Left kidney (tissue), 2 donors: ENCODE measurements around the gene KLK4. TPM values are rescaled to one million over a fixed set of nuclear protein-coding genes. Genes with fewer than 3 reads are reported as not detected.
"Not testable (repeated sequence)": the region's sequence is repeated elsewhere in the genome, so short reads cannot be mapped to it uniquely, and the experiment has no call there.

Experiments used
- DNase-seq: peaks from one replicate; pipeline ENCODE4 v3.0.0-alpha.2; 2013
- polyA plus RNA-seq: library from polyadenylated mRNA; unstranded; fragments of 120-200 nt; gene quantifications from one replicate; pipeline ENCODE4 v1.2.1, GENCODE V29; 2013; ENCODE audit not compliant: insufficient read length

Gene KLK4
- polyA plus RNA-seq, 1 donor: not detected

- no peak for DNase-seq
These were observed 1.8 kb upstream of the KLK4 start for GRCh38 chr19:50912727-50913716.

DNA sequence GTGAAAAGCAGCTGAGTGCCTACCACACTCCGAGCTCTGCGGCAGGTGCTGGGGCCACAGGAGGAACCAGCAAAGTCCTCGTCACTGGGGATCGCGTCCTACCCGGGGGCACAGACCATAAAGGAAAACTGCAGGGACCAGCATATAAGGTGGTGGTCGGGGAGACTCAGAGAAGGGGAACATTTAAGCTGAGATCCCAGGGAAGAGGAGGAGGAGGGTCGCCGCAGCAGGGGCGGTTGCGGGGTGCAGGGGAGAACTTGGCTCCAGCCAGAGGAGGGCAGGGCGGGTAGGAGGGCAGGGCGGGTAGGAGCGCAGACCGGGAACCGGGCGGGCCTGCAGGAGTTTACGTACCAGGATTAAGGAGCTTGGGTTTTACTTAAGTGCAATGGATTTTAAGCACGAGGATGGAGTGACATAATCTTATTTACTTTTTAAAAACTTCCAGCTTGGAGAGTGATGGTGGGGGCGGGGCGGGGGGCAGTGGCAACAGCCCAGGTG, 956 bp upstream of the KLK4 start:
- DNase-seq: no peak

DNA sequence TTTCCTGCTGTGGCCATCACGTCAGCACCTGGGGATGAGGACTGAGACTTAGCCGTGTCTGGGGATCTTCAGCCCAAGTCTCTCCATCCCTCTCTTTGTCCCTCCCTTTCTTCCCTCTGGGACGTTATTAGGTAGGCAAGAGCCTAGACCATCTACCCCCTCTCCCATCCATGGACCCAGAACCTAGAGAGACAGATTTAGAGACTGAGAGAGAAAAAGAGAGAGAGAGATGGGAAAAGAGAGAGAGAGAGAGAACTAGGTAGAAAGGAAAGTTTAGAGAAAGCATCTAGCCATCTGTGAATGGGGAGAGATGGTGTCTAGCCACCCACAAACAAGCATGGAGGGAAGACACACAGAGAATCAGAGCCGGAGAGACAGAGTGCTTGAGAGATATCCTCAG, 473 bp downstream of the KLK4 start:
- no peak for DNase-seq

- peak; percentile 49 for DNase-seq
These were observed 1.7 kb downstream of the KLK4 start for GRCh38 chr19:50909240-50910070.

- DNase-seq: no peak
These were observed 2.9 kb downstream of the KLK4 start for GRCh38 chr19:50908336-50908735.

GRCh38 chr19:50906217-50906616, 5.0 kb downstream of the KLK4 start:
- no peak for DNase-seq

DNA sequence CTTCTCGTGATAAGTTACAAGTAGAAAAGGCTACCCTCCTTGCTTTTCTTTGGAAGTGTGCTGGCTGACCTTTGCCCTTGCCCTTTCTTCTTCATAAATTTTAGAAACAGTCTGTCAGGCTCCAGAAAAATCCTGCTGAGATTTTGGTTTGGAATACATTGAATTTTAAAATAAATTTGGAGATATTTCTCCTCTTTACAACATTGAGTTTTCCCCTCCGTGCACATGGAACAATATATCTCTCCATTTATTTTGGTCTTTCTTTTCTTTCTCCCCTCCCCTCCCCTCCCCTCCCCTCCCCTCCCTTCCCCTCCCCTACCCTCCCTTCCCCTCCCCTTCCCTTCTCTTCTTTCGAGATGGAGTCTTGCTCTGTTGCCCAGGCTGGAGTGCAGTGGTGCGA, 8.6 kb downstream of the KLK4 start:
- DNase-seq: no peak

- no peak for DNase-seq
These were observed 11.6 kb downstream of the KLK4 start for GRCh38 chr19:50899569-50899968.

GRCh38 chr19:50898018-50898417, 13.2 kb downstream of the KLK4 start:
- no peak for DNase-seq

- no peak for DNase-seq
These were observed 13.6 kb downstream of the KLK4 start for GRCh38 chr19:50897612-50898011.

DNA sequence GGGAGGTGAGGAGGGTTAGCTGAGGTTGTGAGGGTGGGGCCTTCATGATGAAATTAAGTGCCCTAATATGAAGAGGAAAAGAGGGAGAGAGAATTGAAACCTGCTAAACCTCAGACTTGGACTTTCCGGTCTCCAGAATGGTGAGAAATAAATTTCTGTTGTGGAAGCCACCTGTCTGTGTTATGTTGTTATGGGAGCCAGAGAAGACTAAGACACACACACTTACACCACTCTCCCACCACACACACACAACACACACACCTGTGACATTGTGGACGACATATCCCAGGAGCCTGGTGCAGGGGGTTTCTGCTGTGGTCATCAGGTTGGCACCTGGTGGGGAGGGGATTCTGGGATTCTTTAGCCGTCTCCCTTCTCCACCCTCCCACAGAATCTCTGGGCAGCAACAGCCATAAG, 14.0 kb downstream of the KLK4 start:
- no peak for DNase-seq

DNA sequence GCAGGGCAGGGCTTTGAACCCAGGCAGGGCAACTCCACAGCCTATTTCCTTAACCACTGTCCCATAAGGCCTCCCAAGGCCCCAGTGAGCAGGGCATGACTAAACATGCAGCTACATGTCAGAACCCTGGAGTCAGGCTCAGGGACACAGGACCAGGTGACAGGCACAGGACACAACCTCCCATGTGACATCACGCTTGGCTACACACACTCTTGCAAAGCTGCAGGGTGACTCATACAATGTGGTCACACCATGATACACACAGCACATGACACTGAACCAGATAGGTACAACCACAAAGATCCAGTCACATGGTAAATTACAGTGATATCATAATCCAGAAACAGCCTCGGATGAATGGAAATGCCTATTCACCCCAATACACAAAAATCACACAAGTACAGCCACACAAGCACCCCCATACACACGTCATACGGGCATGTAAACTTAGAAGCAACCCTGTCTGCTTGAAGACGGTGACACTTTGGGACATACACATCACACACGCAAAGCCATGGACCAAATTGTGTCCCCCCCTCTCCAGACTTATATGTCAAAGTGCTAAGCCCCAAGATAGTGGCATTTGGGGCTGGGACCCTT, 14.5 kb downstream of the KLK4 start:
- DNase-seq: peak; percentile 55

GRCh38 chr19:50896089-50896590, 15.1 kb downstream of the KLK4 start:
- DNase-seq: not testable (repeated sequence)

GRCh38 chr19:50894478-50895356, 16.5 kb downstream of the KLK4 start:
- DNase-seq: no peak

DNA sequence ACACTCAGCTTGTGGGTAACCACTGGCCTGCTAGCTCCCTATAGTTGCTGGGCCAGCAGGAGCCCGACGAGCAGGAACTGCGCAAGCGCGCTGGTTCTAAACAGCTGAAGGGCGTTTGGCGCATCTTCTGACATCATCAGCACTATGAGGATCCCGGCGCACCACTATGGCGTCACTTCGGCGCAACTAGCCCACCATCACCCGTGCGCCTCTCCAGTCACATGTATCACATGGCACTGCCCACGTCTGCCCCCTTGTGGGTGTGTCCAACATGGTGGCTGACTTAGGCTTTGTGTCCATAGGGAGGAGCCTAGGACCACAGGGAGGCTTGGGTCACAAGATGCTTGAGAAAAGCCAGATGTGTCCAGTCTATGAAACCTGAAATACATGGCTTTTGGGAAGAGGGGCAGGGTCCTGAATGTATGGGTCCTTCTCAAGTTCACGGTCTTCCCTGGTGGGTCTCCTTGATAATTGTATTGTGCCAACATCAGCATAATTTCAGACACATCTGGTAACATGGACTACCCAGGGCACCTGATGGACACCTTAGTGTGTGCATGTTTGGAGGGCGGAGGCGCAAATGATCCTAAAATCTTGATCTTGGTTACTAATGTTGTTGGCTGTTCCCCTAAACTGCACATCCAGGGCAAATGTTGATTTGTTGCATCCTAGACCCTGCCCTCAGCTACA, 18.0 kb downstream of the KLK4 start:
- DNase-seq: no peak

DNA sequence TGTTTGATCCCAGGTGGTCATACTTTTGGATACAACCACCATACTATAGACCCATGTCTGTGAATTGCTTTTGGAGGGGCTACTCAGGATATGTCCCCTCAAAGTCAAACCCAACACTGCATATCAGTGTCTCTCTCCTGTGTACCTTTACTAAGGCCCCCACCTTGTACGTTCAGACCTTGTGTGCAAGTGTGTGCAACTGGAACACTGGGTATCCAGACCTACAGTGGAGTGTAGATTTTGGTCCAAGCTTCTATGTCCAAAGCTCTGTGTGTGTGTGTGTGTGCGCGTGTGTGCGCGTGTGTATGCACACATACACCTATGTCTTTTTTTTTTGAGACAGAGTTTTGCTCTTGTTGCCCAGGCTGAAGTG, 20.0 kb downstream of the KLK4 start:
- DNase-seq: no peak

DNA sequence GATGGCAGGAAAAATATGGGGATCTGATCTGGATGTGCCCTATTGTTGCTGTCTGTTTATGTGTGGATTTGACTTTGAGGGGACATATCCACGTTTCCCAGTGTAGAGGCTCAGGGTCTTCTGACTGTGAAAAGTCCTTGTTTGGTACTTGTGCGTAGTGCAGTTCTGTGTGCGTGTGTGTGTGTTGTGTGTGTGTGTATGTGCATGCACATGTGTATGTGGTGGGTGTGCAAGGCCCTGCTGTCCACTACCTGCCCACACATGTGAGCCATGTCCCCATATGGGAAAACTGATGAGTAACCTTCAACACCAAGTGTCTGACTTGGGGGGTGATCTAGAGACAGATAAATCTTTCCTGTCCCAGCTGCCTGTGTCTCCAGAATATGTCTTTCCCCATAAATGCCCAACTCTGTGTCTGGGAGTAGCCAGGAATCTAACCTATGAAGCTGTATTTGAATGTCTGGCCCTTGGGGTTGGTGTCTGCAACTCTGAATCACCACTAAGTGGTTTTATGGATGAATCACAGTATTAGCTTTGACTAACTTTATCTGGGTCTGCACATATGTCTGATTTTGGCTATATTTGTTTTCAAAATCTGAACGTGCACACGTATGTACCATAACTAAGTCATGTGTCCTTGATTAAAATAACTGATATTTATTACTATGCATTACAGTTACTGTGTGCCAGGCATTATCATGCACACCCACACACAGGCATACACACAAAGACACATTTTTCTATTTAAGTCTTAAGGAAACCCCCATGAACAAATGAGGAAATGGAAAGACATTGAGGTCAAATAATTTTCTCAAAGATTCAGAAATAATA, 20.6 kb downstream of the KLK4 start:
- DNase-seq: no peak

DNA sequence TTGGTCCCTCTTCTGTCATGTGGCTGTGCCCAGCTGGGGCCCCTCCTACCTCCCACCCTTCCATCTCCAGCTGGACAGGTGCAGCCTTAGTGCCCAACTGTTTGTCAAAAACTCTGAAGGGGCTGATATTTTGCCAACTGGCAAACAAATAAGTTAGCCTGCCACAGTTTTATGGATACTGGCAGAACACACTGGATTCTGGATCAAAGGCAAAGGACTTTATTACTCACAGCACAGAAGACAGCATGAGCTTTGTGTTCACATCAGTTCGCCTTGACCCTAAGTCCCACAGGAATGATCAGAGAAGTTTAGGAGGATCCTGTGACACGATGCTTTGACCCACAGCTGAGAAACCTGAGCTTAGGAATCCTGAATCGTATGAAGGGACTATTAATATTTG, 21.6 kb downstream of the KLK4 start:
- DNase-seq: no peak

- no peak for DNase-seq
These were observed 29.0 kb downstream of the KLK4 start for GRCh38 chr19:50882188-50882587.

DNA sequence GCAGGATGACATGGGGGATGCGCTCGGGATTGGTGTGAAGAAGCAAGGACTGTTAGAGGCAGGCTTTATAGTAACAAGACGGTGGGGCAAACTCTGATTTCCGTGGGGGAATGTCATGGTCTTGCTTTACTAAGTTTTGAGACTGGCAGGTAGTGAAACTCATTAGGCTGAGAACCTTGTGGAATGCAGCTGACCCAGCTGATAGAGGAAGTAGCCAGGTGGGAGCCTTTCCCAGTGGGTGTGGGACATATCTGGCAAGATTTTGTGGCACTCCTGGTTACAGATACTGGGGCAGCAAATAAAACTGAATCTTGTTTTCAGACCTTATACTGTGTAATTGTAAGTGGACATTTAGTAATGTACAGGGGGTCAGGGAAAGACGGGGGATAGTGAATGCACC, 31.0 kb downstream of the KLK4 start:
- DNase-seq: no peak
